ENCODE measurements around the gene TSPAN15. TPM values are rescaled to one million over a fixed set of nuclear protein-coding genes. Genes with fewer than 3 reads are reported as not detected.

The TSPAN15 gene
- total and polyA plus RNA-seq, 2 experiments from 2014 or later, result 6.6 to 10.1 TPM

DNA sequence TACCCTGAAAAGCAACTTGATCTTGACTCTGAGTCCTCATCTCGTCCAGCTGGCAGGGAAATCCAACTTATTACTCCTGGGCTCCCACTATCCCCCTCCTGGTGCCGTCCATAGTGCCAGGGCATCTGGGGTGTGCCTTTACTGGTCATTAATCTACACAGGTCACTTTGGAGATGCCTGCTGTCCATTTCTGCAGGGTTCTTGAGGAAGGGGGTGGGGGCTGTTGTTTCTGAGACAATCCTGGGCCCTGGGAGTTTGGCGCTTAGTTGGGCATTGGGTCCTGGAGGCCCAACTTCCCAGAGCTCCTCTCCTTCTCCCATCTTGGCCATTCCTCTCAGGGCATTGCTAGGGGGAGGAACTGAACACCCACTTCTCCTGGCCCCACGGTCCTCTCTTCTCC, 28.6 kb upstream of the TSPAN15 start (continued):
- TF ChIP-seq, protein P1, sequence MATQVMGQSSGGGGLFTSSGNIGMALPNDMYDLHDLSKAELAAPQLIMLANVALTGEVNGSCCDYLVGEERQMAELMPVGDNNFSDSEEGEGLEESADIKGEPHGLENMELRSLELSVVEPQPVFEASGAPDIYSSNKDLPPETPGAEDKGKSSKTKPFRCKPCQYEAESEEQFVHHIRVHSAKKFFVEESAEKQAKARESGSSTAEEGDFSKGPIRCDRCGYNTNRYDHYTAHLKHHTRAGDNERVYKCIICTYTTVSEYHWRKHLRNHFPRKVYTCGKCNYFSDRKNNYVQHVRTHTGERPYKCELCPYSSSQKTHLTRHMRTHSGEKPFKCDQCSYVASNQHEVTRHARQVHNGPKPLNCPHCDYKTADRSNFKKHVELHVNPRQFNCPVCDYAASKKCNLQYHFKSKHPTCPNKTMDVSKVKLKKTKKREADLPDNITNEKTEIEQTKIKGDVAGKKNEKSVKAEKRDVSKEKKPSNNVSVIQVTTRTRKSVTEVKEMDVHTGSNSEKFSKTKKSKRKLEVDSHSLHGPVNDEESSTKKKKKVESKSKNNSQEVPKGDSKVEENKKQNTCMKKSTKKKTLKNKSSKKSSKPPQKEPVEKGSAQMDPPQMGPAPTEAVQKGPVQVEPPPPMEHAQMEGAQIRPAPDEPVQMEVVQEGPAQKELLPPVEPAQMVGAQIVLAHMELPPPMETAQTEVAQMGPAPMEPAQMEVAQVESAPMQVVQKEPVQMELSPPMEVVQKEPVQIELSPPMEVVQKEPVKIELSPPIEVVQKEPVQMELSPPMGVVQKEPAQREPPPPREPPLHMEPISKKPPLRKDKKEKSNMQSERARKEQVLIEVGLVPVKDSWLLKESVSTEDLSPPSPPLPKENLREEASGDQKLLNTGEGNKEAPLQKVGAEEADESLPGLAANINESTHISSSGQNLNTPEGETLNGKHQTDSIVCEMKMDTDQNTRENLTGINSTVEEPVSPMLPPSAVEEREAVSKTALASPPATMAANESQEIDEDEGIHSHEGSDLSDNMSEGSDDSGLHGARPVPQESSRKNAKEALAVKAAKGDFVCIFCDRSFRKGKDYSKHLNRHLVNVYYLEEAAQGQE (IDR thresholded peaks at IDR 0.05; ENCODE audit: unreplicated experiment), result no peak
- TF ChIP-seq EZH2phosphoT487 (IDR thresholded peaks at IDR 0.05; ENCODE audit: unreplicated experiment), result no peak

DNA sequence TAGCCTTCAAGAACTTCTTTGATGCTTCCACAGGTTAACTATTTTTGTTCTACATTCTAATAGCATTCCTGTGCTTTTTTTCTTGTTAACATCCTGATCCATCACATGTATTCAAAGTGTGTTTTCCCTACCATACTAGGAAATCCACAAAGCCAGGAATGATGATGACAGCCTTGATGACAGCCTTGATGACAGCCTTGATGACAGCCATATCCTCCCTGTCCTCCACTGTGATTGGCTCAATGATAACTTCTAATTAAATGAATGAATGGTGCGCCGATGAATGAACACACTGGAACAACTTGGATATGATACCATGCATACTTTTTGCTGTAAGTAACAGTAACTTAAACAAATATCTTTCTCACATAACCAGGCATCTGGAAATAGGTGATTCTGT, 26.2 kb upstream of the TSPAN15 start:
- no peaks in the 10 kb centered on the region for H3K79me2 ChIP-seq (replicated peaks; ENCODE audit: insufficient read depth)
- H3K4me2 ChIP-seq, result no peak overlapping the region
- H3K27ac ChIP-seq (ENCODE audit: low read depth), result no peak overlapping the region
- no peaks in the 10 kb centered on the region for H3F3A ChIP-seq (replicated peaks; ENCODE audit: low read depth)
- peaks cover 6% of the 10 kb centered on the region for H3K4me1 Mint-ChIP-seq
- no peak overlapping the region for H3K4me3 ChIP-seq
- no peak overlapping the region for H3K27ac Mint-ChIP-seq
- no peak for TF ChIP-seq NANOG (IDR thresholded peaks at IDR 0.05; ENCODE audit: borderline replicate concordance)
- TF ChIP-seq, protein P1 (IDR thresholded peaks at IDR 0.05; ENCODE audit: unreplicated experiment), result no peak
- TF ChIP-seq, protein P2, sequence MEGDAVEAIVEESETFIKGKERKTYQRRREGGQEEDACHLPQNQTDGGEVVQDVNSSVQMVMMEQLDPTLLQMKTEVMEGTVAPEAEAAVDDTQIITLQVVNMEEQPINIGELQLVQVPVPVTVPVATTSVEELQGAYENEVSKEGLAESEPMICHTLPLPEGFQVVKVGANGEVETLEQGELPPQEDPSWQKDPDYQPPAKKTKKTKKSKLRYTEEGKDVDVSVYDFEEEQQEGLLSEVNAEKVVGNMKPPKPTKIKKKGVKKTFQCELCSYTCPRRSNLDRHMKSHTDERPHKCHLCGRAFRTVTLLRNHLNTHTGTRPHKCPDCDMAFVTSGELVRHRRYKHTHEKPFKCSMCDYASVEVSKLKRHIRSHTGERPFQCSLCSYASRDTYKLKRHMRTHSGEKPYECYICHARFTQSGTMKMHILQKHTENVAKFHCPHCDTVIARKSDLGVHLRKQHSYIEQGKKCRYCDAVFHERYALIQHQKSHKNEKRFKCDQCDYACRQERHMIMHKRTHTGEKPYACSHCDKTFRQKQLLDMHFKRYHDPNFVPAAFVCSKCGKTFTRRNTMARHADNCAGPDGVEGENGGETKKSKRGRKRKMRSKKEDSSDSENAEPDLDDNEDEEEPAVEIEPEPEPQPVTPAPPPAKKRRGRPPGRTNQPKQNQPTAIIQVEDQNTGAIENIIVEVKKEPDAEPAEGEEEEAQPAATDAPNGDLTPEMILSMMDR (conservative IDR thresholded peaks at IDR 0.05; ENCODE audit: low read depth in 2 of 2), result no peak
- no peak for TF ChIP-seq JUNB (IDR thresholded peaks at IDR 0.05; ENCODE audit: unreplicated experiment)
- TF ChIP-seq, protein P3, sequence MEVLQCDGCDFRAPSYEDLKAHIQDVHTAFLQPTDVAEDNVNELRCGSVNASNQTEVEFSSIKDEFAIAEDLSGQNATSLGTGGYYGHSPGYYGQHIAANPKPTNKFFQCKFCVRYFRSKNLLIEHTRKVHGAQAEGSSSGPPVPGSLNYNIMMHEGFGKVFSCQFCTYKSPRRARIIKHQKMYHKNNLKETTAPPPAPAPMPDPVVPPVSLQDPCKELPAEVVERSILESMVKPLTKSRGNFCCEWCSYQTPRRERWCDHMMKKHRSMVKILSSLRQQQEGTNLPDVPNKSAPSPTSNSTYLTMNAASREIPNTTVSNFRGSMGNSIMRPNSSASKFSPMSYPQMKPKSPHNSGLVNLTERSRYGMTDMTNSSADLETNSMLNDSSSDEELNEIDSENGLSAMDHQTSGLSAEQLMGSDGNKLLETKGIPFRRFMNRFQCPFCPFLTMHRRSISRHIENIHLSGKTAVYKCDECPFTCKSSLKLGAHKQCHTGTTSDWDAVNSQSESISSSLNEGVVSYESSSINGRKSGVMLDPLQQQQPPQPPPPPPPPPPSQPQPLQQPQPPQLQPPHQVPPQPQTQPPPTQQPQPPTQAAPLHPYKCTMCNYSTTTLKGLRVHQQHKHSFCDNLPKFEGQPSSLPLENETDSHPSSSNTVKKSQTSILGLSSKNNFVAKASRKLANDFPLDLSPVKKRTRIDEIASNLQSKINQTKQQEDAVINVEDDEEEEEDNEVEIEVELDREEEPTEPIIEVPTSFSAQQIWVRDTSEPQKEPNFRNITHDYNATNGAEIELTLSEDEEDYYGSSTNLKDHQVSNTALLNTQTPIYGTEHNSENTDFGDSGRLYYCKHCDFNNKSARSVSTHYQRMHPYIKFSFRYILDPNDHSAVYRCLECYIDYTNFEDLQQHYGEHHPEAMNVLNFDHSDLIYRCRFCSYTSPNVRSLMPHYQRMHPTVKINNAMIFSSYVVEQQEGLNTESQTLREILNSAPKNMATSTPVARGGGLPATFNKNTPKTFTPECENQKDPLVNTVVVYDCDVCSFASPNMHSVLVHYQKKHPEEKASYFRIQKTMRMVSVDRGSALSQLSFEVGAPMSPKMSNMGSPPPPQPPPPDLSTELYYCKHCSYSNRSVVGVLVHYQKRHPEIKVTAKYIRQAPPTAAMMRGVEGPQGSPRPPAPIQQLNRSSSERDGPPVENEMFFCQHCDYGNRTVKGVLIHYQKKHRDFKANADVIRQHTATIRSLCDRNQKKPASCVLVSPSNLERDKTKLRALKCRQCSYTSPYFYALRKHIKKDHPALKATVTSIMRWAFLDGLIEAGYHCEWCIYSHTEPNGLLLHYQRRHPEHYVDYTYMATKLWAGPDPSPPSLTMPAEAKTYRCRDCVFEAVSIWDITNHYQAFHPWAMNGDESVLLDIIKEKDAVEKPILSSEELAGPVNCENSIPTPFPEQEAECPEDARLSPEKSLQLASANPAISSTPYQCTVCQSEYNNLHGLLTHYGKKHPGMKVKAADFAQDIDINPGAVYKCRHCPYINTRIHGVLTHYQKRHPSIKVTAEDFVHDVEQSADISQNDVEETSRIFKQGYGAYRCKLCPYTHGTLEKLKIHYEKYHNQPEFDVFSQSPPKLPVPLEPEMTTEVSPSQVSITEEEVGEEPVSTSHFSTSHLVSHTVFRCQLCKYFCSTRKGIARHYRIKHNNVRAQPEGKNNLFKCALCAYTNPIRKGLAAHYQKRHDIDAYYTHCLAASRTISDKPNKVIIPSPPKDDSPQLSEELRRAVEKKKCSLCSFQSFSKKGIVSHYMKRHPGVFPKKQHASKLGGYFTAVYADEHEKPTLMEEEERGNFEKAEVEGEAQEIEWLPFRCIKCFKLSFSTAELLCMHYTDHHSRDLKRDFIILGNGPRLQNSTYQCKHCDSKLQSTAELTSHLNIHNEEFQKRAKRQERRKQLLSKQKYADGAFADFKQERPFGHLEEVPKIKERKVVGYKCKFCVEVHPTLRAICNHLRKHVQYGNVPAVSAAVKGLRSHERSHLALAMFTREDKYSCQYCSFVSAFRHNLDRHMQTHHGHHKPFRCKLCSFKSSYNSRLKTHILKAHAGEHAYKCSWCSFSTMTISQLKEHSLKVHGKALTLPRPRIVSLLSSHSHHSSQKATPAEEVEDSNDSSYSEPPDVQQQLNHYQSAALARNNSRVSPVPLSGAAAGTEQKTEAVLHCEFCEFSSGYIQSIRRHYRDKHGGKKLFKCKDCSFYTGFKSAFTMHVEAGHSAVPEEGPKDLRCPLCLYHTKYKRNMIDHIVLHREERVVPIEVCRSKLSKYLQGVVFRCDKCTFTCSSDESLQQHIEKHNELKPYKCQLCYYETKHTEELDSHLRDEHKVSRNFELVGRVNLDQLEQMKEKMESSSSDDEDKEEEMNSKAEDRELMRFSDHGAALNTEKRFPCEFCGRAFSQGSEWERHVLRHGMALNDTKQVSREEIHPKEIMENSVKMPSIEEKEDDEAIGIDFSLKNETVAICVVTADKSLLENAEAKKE (CRISPR knock-in tag; IDR thresholded peaks at IDR 0.05), result no peak
- no peak for TF ChIP-seq STAT1 (IDR thresholded peaks at IDR 0.05; ENCODE audit: unreplicated experiment)
- no peak for TF ChIP-seq ZNF331 (CRISPR knock-in tag; IDR thresholded peaks at IDR 0.05; ENCODE audit: low read depth)
- no peak for TF ChIP-seq CREB1 (CRISPR knock-in tag; IDR thresholded peaks at IDR 0.05; ENCODE audit: low read depth)
- TF ChIP-seq EZH2phosphoT487 (IDR thresholded peaks at IDR 0.05; ENCODE audit: unreplicated experiment), result no peak
- TF ChIP-seq EZH2 (IDR thresholded peaks at IDR 0.05; ENCODE audit: low read depth, unreplicated experiment), result no peak
- peaks cover 9% of the 10 kb centered on the region for H3K27me3 Mint-ChIP-seq (ENCODE audit: insufficient read depth, low read depth, poor library complexity)
- H3K36me3 ChIP-seq (ENCODE audit: insufficient read depth), result no peaks in the 10 kb centered on the region
- ATAC-seq (no peak), DNase-seq (ENCODE audit: low spot score) (no peak)
- no peaks in the 10 kb centered on the region for H3K36me3 Mint-ChIP-seq (ENCODE audit: low read depth)
- H3K4me1 ChIP-seq (ENCODE audit: insufficient read depth), result no peaks in the 10 kb centered on the region
- H4K20me1 ChIP-seq (replicated peaks; ENCODE audit: insufficient read depth), result no peaks in the 10 kb centered on the region
- H3K4me3 Mint-ChIP-seq, result no peak overlapping the region
- no peaks in the 10 kb centered on the region for H3K27me3 ChIP-seq (ENCODE audit: insufficient read depth)
- no peaks in the 10 kb centered on the region; the same call in 2 of the 3 replicates for H3K9me3 Mint-ChIP-seq
- peak overlapping the region; percentile 76; the same call in 1 of the 2 replicates for H2AFZ ChIP-seq
- H3K9me2 ChIP-seq (ENCODE audit: insufficient read depth), result peaks cover 11% of the 10 kb centered on the region; the same call in 1 of the 2 replicates

All from GM23338 (cell line).